ENCODE data around the gene CELA2A. TPM values are rescaled to one million over a fixed set of nuclear protein-coding genes. Genes with fewer than 3 reads are reported as not detected.

Gene CELA2A
- total RNA-seq, 1 donor from 2014 or later: not detected

GRCh38 chr1:15423355-15424077, 33.0 kb upstream of the CELA2A start:
- no peak overlapping the region for H3K4me3 Mint-ChIP-seq
- no peak for TF ChIP-seq CTCF (IDR thresholded peaks at IDR 0.05; ENCODE audit: unreplicated experiment)
- peaks cover 4% of the 10 kb centered on the region for H3K36me3 Mint-ChIP-seq
- no peak for DNase-seq (ENCODE audit: low spot score in 2 of 2, unreplicated experiment in 2 of 2)
- no peaks in the 10 kb centered on the region for H3K9me3 Mint-ChIP-seq
- no peaks in the 10 kb centered on the region for H3K27me3 Mint-ChIP-seq (ENCODE audit: low read depth)
- peaks cover 16% of the 10 kb centered on the region for H3K4me1 Mint-ChIP-seq
- H3K27ac Mint-ChIP-seq: no peak overlapping the region

GRCh38 chr1:15424146-15424667, 32.3 kb upstream of the CELA2A start:
- DNase-seq (ENCODE audit: low spot score in 2 of 2, unreplicated experiment in 2 of 2): no peak
- no peak for TF ChIP-seq CTCF (IDR thresholded peaks at IDR 0.05; ENCODE audit: unreplicated experiment)
- no peak overlapping the region for H3K27ac Mint-ChIP-seq
- H3K9me3 Mint-ChIP-seq: no peaks in the 10 kb centered on the region
- peaks cover 4% of the 10 kb centered on the region for H3K36me3 Mint-ChIP-seq
- peaks cover 11% of the 10 kb centered on the region for H3K4me1 Mint-ChIP-seq
- H3K4me3 Mint-ChIP-seq: no peak overlapping the region
- H3K27me3 Mint-ChIP-seq (ENCODE audit: low read depth): no peaks in the 10 kb centered on the region

GRCh38 chr1:15424981-15425380, 31.6 kb upstream of the CELA2A start:
- no peak for DNase-seq (ENCODE audit: low spot score in 2 of 2, unreplicated experiment in 2 of 2)
- Mint-ChIP-seq H3K9me3 (no peaks in the 10 kb centered on the region), H3K4me3 (no peak overlapping the region), H3K27me3 (ENCODE audit: low read depth) (no peaks in the 10 kb centered on the region), H3K27ac (no peak overlapping the region), H3K4me1 (peaks cover 11% of the 10 kb centered on the region), H3K36me3 (peaks cover 4% of the 10 kb centered on the region)
- no peak for TF ChIP-seq CTCF (IDR thresholded peaks at IDR 0.05; ENCODE audit: unreplicated experiment)

GRCh38 chr1:15425521-15425920, 31.0 kb upstream of the CELA2A start:
- Mint-ChIP-seq H3K27ac (no peak overlapping the region), H3K36me3 (peaks cover 4% of the 10 kb centered on the region), H3K4me3 (no peak overlapping the region), H3K9me3 (no peaks in the 10 kb centered on the region), H3K27me3 (ENCODE audit: low read depth) (no peaks in the 10 kb centered on the region), H3K4me1 (peaks cover 11% of the 10 kb centered on the region)
- DNase-seq (ENCODE audit: low spot score in 2 of 2, unreplicated experiment in 2 of 2): no peak
- TF ChIP-seq CTCF (IDR thresholded peaks at IDR 0.05; ENCODE audit: unreplicated experiment): no peak

- Mint-ChIP-seq H3K27ac (no peak overlapping the region), H3K4me1 (peaks cover 11% of the 10 kb centered on the region), H3K4me3 (no peak overlapping the region), H3K9me3 (no peaks in the 10 kb centered on the region), H3K27me3 (ENCODE audit: low read depth) (no peaks in the 10 kb centered on the region), H3K36me3 (peaks cover 4% of the 10 kb centered on the region)
- no peak for DNase-seq (ENCODE audit: low spot score in 2 of 2, unreplicated experiment in 2 of 2)
- TF ChIP-seq CTCF (IDR thresholded peaks at IDR 0.05; ENCODE audit: unreplicated experiment): no peak
These were observed 30.6 kb upstream of the CELA2A start for GRCh38 chr1:15425958-15426357.

All from mesothelial cell of epicardium (in vitro differentiated cells).